GM10266 (cell line): ENCODE data around the gene SLC6A7.

Experiments
- DNase-seq: peaks from one replicate; pipeline ENCODE4 v3.0.0; 2012; ENCODE audit errors: extremely low spot score
- CTCF ChIP-seq: IDR thresholded peaks from 2 replicates; pipeline ENCODE4 v1.5.1; 2012; ENCODE audit warnings: mild to moderate bottlenecking, low read depth; ENCODE audit not compliant: control insufficient read depth, insufficient read depth; ENCODE audit errors: missing control alignments

Gene SLC6A7

GRCh38 chr5:150236981-150237754, 47.3 kb downstream of the SLC6A7 start:
- no peak for TF ChIP-seq CTCF
- no peak for DNase-seq

- no peak for TF ChIP-seq CTCF
These were observed 48.8 kb downstream of the SLC6A7 start for GRCh38 chr5:150238646-150239045.

GRCh38 chr5:150239099-150239793, 49.4 kb downstream of the SLC6A7 start:
- no peak for DNase-seq
- no peak for TF ChIP-seq CTCF

More at GRCh38 chr5:150238646-150239045, 48.8 kb downstream of the SLC6A7 start:
- DNase-seq = no peak

GRCh38 chr5:150239794-150240122, 49.9 kb downstream of the SLC6A7 start:
- DNase-seq = no peak
- TF ChIP-seq CTCF = no peak

GRCh38 chr5:150241298-150242160, 51.7 kb downstream of the SLC6A7 start:
- DNase-seq = no peak
- no peak for TF ChIP-seq CTCF

GRCh38 chr5:150242251-150242894, 52.5 kb downstream of the SLC6A7 start:
- no peak for TF ChIP-seq CTCF
- no peak for DNase-seq

GRCh38 chr5:150243590-150243989, 53.7 kb downstream of the SLC6A7 start:
- TF ChIP-seq CTCF = no peak
- no peak for DNase-seq
